Measurements from ENCODE around the gene DOK6. TPM values are rescaled to one million over a fixed set of nuclear protein-coding genes. Genes with fewer than 3 reads are reported as not detected.
A peak's percentile ranks its signal among the peaks of the same experiment; 100 is the strongest.

DOK6 gene
- total RNA-seq, 1 donor from 2014 or later: 3.2 TPM

- H3K27ac ChIP-seq: no peak overlapping the region
- H3K9me3 ChIP-seq: no peaks in the 10 kb centered on the region
- no peak for TF ChIP-seq CTCF (IDR thresholded peaks at IDR 0.05)
- ATAC-seq: no peak
- no peak overlapping the region for H3K4me3 ChIP-seq
- no peak for DNase-seq
- no peaks in the 10 kb centered on the region for H3K27me3 ChIP-seq (ENCODE audit: low read depth)
- intact Hi-C loops (cut with DNase I): no loop called here
- H3K4me1 ChIP-seq: no peaks in the 10 kb centered on the region
- H3K36me3 ChIP-seq: no peaks in the 10 kb centered on the region
These were observed 173.7 kb downstream of the DOK6 start for GRCh38 chr18:69574401-69574800.

- intact Hi-C loops (cut with DNase I): no loop called here
- Histone ChIP-seq H3K27me3 (ENCODE audit: low read depth) (no peaks in the 10 kb centered on the region), H3K9me3 (no peaks in the 10 kb centered on the region), H3K27ac (no peak overlapping the region), H3K4me1 (no peaks in the 10 kb centered on the region), H3K36me3 (no peaks in the 10 kb centered on the region), H3K4me3 (no peak overlapping the region)
- TF ChIP-seq CTCF (IDR thresholded peaks at IDR 0.05): no peak
- DNase-seq (no peak), ATAC-seq (peak; percentile 49 to 61)
These were observed 179.4 kb downstream of the DOK6 start for GRCh38 chr18:69580107-69580506.

- Histone ChIP-seq H3K27me3 (ENCODE audit: low read depth) (no peaks in the 10 kb centered on the region), H3K9me3 (no peaks in the 10 kb centered on the region), H3K4me3 (no peak overlapping the region), H3K27ac (no peak overlapping the region), H3K4me1 (no peaks in the 10 kb centered on the region), H3K36me3 (no peaks in the 10 kb centered on the region)
- no peak for ATAC-seq
- intact Hi-C loops (cut with DNase I): no loop called here
- no peak for TF ChIP-seq CTCF (IDR thresholded peaks at IDR 0.05)
- no peak for DNase-seq
These were observed 183.7 kb downstream of the DOK6 start for GRCh38 chr18:69584429-69584828.

GRCh38 chr18:69585696-69586095, 185.0 kb downstream of the DOK6 start:
- Histone ChIP-seq H3K4me1 (no peaks in the 10 kb centered on the region), H3K4me3 (no peak overlapping the region), H3K27ac (no peak overlapping the region), H3K9me3 (no peaks in the 10 kb centered on the region), H3K27me3 (ENCODE audit: low read depth) (no peaks in the 10 kb centered on the region), H3K36me3 (no peaks in the 10 kb centered on the region)
- no peak for TF ChIP-seq CTCF (IDR thresholded peaks at IDR 0.05)
- intact Hi-C loops (cut with DNase I): no loop called here
- no peak for ATAC-seq
- DNase-seq: no peak

GRCh38 chr18:69586537-69586936, 185.8 kb downstream of the DOK6 start:
- ATAC-seq (no peak), DNase-seq (no peak)
- H3K36me3 ChIP-seq: no peaks in the 10 kb centered on the region
- H3K4me3 ChIP-seq: no peak overlapping the region
- H3K27ac ChIP-seq: no peak overlapping the region
- no peak for TF ChIP-seq CTCF (IDR thresholded peaks at IDR 0.05)
- no peaks in the 10 kb centered on the region for H3K27me3 ChIP-seq (ENCODE audit: low read depth)
- H3K4me1 ChIP-seq: no peaks in the 10 kb centered on the region
- intact Hi-C loops (cut with DNase I): no loop called here
- H3K9me3 ChIP-seq: no peaks in the 10 kb centered on the region

- no peak for TF ChIP-seq CTCF (IDR thresholded peaks at IDR 0.05)
- no peaks in the 10 kb centered on the region for H3K9me3 ChIP-seq
- no peak overlapping the region for H3K4me3 ChIP-seq
- intact Hi-C loops (cut with DNase I): no loop called here
- H3K4me1 ChIP-seq: no peaks in the 10 kb centered on the region
- H3K36me3 ChIP-seq: no peaks in the 10 kb centered on the region
- H3K27ac ChIP-seq: no peak overlapping the region
- DNase-seq: no peak
- no peak for ATAC-seq
- H3K27me3 ChIP-seq (ENCODE audit: low read depth): no peaks in the 10 kb centered on the region
These were observed 187.6 kb downstream of the DOK6 start for GRCh38 chr18:69588301-69588700.

Measured in lower lobe of right lung (tissue), 2 donors.